ENCODE data around the gene NR1H4. TPM values are rescaled to one million over a fixed set of nuclear protein-coding genes. Genes with fewer than 3 reads are reported as not detected.

NR1H4 gene
- total RNA-seq, 4 donors from 2014 or later, result 0.13 TPM; not detected in 3

DNA sequence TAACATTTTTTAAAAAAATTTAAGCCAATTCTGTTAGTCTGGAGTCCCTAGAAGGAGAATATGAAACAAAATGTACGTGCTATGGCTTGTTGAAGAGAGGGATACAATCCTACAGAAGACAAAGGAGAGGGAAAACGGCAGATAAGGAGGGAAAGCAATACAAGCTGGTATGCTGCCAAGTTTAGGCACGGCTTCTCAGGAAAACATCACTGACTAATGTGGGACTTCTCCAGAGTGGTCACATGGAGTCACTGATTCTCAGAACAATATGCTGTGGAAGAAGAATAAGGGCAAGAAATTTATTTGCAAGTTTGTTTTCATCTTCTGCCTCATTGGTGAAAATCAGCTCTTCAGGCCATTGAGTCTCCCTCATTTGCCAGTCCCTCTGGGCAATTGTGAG is 22.9 kb upstream of the NR1H4 start:
- no peak overlapping the region for H3K4me3 ChIP-seq
- WGBS, result 50% methylated on average over 3 of the region's 3 CpGs
- intact Hi-C loops (cut with DNase I), result no loop called here
- no peak overlapping the region for H3K27ac ChIP-seq (replicated peaks in 1 of 4)
- H3K4me1 ChIP-seq, result peaks cover 0 to 33% (median 27%) of the 10 kb centered on the region in 4 donors
- H3K36me3 ChIP-seq, result no peaks in the 10 kb centered on the region
- no peak for TF ChIP-seq POLR2A (IDR thresholded peaks at IDR 0.05; ENCODE audit: low read depth)
- no peak for TF ChIP-seq EP300 (IDR thresholded peaks at IDR 0.05)
- no peak for DNase-seq (ENCODE audit: extremely low spot score)
- no peaks in the 10 kb centered on the region for H3K27me3 ChIP-seq
- no peaks in the 10 kb centered on the region for H3K9me3 ChIP-seq

DNA sequence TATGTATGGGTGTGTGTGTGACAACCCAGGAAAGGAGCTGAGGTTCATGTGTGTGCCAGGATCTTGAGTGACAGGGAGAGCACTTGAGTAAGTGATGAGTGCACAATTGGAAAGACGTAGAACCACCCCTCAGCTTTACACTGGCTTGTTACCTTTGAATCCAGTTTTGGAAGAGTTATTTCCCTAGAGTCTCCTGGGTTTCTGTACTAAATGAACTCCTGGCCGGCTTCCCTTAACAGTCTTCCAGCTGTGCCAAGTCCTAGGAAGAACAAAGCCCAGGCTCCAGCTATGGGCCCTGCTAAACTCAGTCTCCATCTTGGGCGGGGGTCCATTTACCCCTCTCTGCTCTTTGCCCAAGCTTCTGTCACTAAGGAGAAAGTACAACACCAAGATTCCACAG is 19.7 kb upstream of the NR1H4 start:
- 36% methylated on average over 3 of the region's 3 CpGs for WGBS
- intact Hi-C loops (cut with DNase I), result no loop called here
- no peaks in the 10 kb centered on the region for H3K36me3 ChIP-seq
- TF ChIP-seq POLR2AphosphoS5 (IDR thresholded peaks at IDR 0.05) (no peak), EP300 (IDR thresholded peaks at IDR 0.05) (no peak), CTCF (IDR thresholded peaks at IDR 0.05) (no peak), POLR2A (IDR thresholded peaks at IDR 0.05; ENCODE audit: low read depth) (no peak)
- no peak overlapping the region for H3K27ac ChIP-seq (replicated peaks in 1 of 4)
- DNase-seq (ENCODE audit: extremely low spot score), result no peak
- H3K9me3 ChIP-seq, result no peaks in the 10 kb centered on the region
- H3K4me1 ChIP-seq, result peaks cover 0 to 23% (median 13%) of the 10 kb centered on the region in 4 donors
- no peaks in the 10 kb centered on the region for H3K27me3 ChIP-seq
- H3K4me3 ChIP-seq, result no peak overlapping the region

GRCh38 chr12:100455896-100456295 is 17.8 kb upstream of the NR1H4 start:
- no peak overlapping the region for H3K27ac ChIP-seq (replicated peaks in 1 of 4)
- intact Hi-C loops (cut with DNase I), result no loop called here
- WGBS, result 93% methylated on average over 3 of the region's 3 CpGs
- no peak for TF ChIP-seq POLR2AphosphoS5 (IDR thresholded peaks at IDR 0.05)
- no peak for TF ChIP-seq CTCF (IDR thresholded peaks at IDR 0.05)
- no peak for TF ChIP-seq EP300 (IDR thresholded peaks at IDR 0.05)
- no peak for TF ChIP-seq POLR2A (IDR thresholded peaks at IDR 0.05; ENCODE audit: low read depth)
- H3K27me3 ChIP-seq, result no peaks in the 10 kb centered on the region
- peaks cover 0 to 23% (median 13%) of the 10 kb centered on the region in 4 donors for H3K4me1 ChIP-seq
- H3K4me3 ChIP-seq, result no peak overlapping the region
- DNase-seq (ENCODE audit: extremely low spot score), result no peak
- no peaks in the 10 kb centered on the region for H3K9me3 ChIP-seq
- no peaks in the 10 kb centered on the region for H3K36me3 ChIP-seq

DNA sequence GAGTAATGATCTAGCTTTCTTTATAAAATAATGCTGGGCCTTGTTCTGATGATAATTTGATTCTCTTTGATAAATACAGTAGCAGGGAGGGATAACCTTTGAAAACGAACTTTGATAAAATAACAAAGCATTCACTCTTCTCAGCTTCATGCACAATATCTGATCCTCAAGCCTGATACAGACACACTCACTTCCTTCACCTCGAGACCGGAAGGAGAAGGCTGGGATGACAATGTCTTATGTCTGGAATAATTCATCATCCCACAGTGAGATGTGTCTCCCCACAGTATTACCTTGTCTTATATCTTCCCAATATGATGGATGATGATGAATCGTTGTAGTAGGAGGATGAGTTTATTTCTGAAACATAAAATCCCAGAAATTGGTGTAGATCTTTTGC is 15.5 kb upstream of the NR1H4 start:
- Histone ChIP-seq H3K9me3 (no peaks in the 10 kb centered on the region), H3K27ac (replicated peaks in 1 of 4) (no peak overlapping the region), H3K4me3 (no peak overlapping the region), H3K36me3 (no peaks in the 10 kb centered on the region), H3K4me1 (peaks cover 0 to 20% (median 11%) of the 10 kb centered on the region in 4 donors), H3K27me3 (no peaks in the 10 kb centered on the region)
- no peak for DNase-seq (ENCODE audit: extremely low spot score)
- 69% methylated on average over 4 of the region's 4 CpGs for WGBS
- intact Hi-C loops (cut with DNase I), result no loop called here
- no peak for TF ChIP-seq CTCF (IDR thresholded peaks at IDR 0.05)
- TF ChIP-seq POLR2A (IDR thresholded peaks at IDR 0.05; ENCODE audit: low read depth), result no peak
- no peak for TF ChIP-seq EP300 (IDR thresholded peaks at IDR 0.05)
- no peak for TF ChIP-seq POLR2AphosphoS5 (IDR thresholded peaks at IDR 0.05)

GRCh38 chr12:100460702-100461101 is 13.0 kb upstream of the NR1H4 start:
- intact Hi-C loops (cut with DNase I), result no loop called here
- Histone ChIP-seq H3K4me1 (no peaks in the 10 kb centered on the region), H3K4me3 (no peak overlapping the region), H3K27me3 (no peaks in the 10 kb centered on the region), H3K36me3 (no peaks in the 10 kb centered on the region), H3K27ac (replicated peaks in 1 of 4) (no peak overlapping the region), H3K9me3 (no peaks in the 10 kb centered on the region)
- no peak for DNase-seq (ENCODE audit: extremely low spot score)
- TF ChIP-seq EP300 (IDR thresholded peaks at IDR 0.05) (no peak), POLR2AphosphoS5 (IDR thresholded peaks at IDR 0.05) (no peak), CTCF (IDR thresholded peaks at IDR 0.05) (no peak), POLR2A (IDR thresholded peaks at IDR 0.05; ENCODE audit: low read depth) (no peak)
- 91% methylated on average over 3 of the region's 3 CpGs for WGBS
